ENCODE results near the gene LHFPL3. TPM values are rescaled to one million over a fixed set of nuclear protein-coding genes. Genes with fewer than 3 reads are reported as not detected.
"Not testable (repeated sequence)": the region's sequence is repeated elsewhere in the genome, so short reads cannot be mapped to it uniquely, and the experiment has no call there.

Gene LHFPL3
- total and polyA plus RNA-seq, 9 of the 15 experiments (the other 6 are each of a cell fraction or from before 2014, with no cell fraction given): 0.21 to 0.52 TPM; not detected in 7

- TF ChIP-seq ZNF384 (IDR thresholded peaks at IDR 0.05; ENCODE audit: low read depth, low read length) (peak; percentile 39; the same call in 1 of the 2 replicates), ZNF507 (tag; conservative IDR thresholded peaks at IDR 0.05) (no peak), RAD21 (CRISPR knock-in tag; conservative IDR thresholded peaks at IDR 0.05 in 1 of 2, IDR thresholded peaks at IDR 0.05 in 1 of 2) (peak; percentile 94 to 99), ZNF174 (CRISPR knock-in tag; IDR thresholded peaks at IDR 0.05) (no peak), THRAP3 (IDR thresholded peaks at IDR 0.05; ENCODE audit: borderline replicate concordance) (no peak)
Observed at GRCh38 chr7:104923010-104923421, 594.6 kb downstream of the LHFPL3 start (continued).

- not testable (repeated sequence) for ATAC-seq
Observed at GRCh38 chr7:104926189-104926588, 597.8 kb downstream of the LHFPL3 start.

More at GRCh38 chr7:104926189-104926588, 597.8 kb downstream of the LHFPL3 start:
- H3K9ac ChIP-seq (ENCODE audit: insufficient read depth in 1 of 2, low read depth in 2 of 2, low read length in 2 of 2); H2AFZ ChIP-seq (ENCODE audit: low read depth, low read length); BruUV-seq (replicated peaks); H3K27ac ChIP-seq (ENCODE audit: extremely low read depth, low read depth, low read length); H3K9me1 ChIP-seq (ENCODE audit: control insufficient read depth, insufficient read depth, low read length); FAIRE-seq; H3K4me1 ChIP-seq (replicated peaks in 1 of 2; ENCODE audit: control insufficient read depth in 2 of 2, insufficient read depth in 2 of 2, low read length in 2 of 2); H4K20me1 ChIP-seq (replicated peaks; ENCODE audit: control insufficient read depth, insufficient read depth, low read length); H3K36me3 ChIP-seq (ENCODE audit: control insufficient read depth, insufficient read depth, low read length); H3K4me2 ChIP-seq (ENCODE audit: insufficient read depth, low read length); H3K9me3 ChIP-seq (replicated peaks; ENCODE audit: control insufficient read depth, insufficient read depth, low read depth, low read length); CTCF ChIA-PET (ENCODE audit: low intra/inter-chr PET ratio); H3K4me3 ChIP-seq; H3K27me3 ChIP-seq (ENCODE audit: control insufficient read depth in 2 of 2, insufficient read depth in 2 of 2, low read length in 2 of 2); DNase-seq (ENCODE audit: extremely low read depth in 1 of 4, low spot score in 3 of 4); in situ Hi-C loops (cut with MboI); H3K79me2 ChIP-seq (ENCODE audit: control insufficient read depth, insufficient read depth, low read length); intact Hi-C loops (cut with micrococcal nuclease): not testable (repeated sequence)
- 0 out of 2 replicates have a peak, but pooled peaks have one; percentile 12 for TF ChIP-seq GATA2 (CRISPR knock-in tag; IDR thresholded peaks at IDR 0.05)
- 0 out of 2 replicates have a peak, but pooled peaks have one; percentile 39 for TF ChIP-seq ZBTB2 (IDR thresholded peaks at IDR 0.05)
- TF ChIP-seq GATAD2B (IDR thresholded peaks at IDR 0.05; ENCODE audit: borderline replicate concordance): 0 out of 2 replicates have a peak, but pooled peaks have one; percentile 31
- peak; percentile 99 for TF ChIP-seq DACH1 (IDR thresholded peaks at IDR 0.05; ENCODE audit: partially characterized antibody)
- peak in 1 of 2 experiments; percentile 26; a peak in 1 of 4 replicates for TF ChIP-seq MCM7 (IDR thresholded peaks at IDR 0.05)
- 31% methylated on average over 5 of the region's 5 CpGs for WGBS (ENCODE audit: insufficient coverage, low coverage, missing lambda C conversion rate)
- POLR2A ChIA-PET: interaction anchor here (0.7 to 2.3 kb wide), 5 partner anchors 14 to 75 kb away, joined by 3 to 8 read pairs (median 4); no protein-coding TSS in a partner anchor

All from K562 (cell line).